HepG2 (cell line): ENCODE data around the gene RGS19. TPM values are rescaled to one million over a fixed set of nuclear protein-coding genes. Genes with fewer than 3 reads are reported as not detected.

Source experiments
- HOXA7 ChIP-seq: sonication (generic); formaldehyde crosslinking; IDR thresholded peaks from 2 replicates; pipeline ENCODE4 v1.8.1; 2022; ENCODE audit warnings: mild to moderate bottlenecking, missing genetic modification reagents, moderate library complexity
- HOXD1 ChIP-seq: sonication (generic); formaldehyde crosslinking; IDR thresholded peaks from 2 replicates; pipeline ENCODE4 v1.5.0; 2020; ENCODE audit warnings: missing genetic modification reagents
- MED1 ChIP-seq: sonication (generic); formaldehyde crosslinking; IDR thresholded peaks from 2 replicates; pipeline ENCODE4 v1.4.0; 2020; ENCODE audit warnings: missing genetic modification reagents
- NR2C2 ChIP-seq: sonication (generic); formaldehyde crosslinking; IDR thresholded peaks from 2 replicates; pipeline ENCODE4 v1.4.0; 2020; ENCODE audit warnings: missing genetic modification reagents, mild to moderate bottlenecking, moderate library complexity, borderline replicate concordance
- NR2F6 ChIP-seq, 2 experiments: IDR thresholded peaks; 2 replicates each; pipeline ENCODE4 v1.6.1; 2016; ENCODE audit warnings: antibody characterized with exemption in 1 of 2, mild to moderate bottlenecking in 1 of 2
- PHF5A ChIP-seq: IDR thresholded peaks from one replicate; pipeline ENCODE4 v1.6.1; 2018; ENCODE audit warnings: low read depth, missing genetic modification reagents; ENCODE audit not compliant: unreplicated experiment
- RBM39 ChIP-seq: fragments of 200-400 bp; formaldehyde crosslinking; IDR thresholded peaks from one replicate; pipeline ENCODE4 v1.6.1; 2018; ENCODE audit warnings: antibody characterized with exemption, mild to moderate bottlenecking, low read depth, low read length; ENCODE audit not compliant: poor library complexity, severe bottlenecking
- SMAD3 ChIP-seq: sonication (generic); formaldehyde crosslinking; IDR thresholded peaks from 2 replicates; pipeline ENCODE4 v1.4.0; 2020; ENCODE audit warnings: missing genetic modification reagents
- YY1 ChIP-seq: IDR thresholded peaks from 2 replicates; pipeline ENCODE4 v1.6.1; 2011; ENCODE audit warnings: low read length, low read depth, moderate library complexity, mild to moderate bottlenecking; ENCODE audit not compliant: insufficient read depth, insufficient replicate concordance
- ZBED4 ChIP-seq: sonication (generic); formaldehyde crosslinking; IDR thresholded peaks from 2 replicates; pipeline ENCODE4 v1.4.0; 2020; ENCODE audit warnings: missing genetic modification reagents, borderline replicate concordance
- ZFP36L2 ChIP-seq: sonication (generic); formaldehyde crosslinking; IDR thresholded peaks from 2 replicates; pipeline ENCODE4 v1.4.0; 2020; ENCODE audit warnings: missing genetic modification reagents
- ZFP91 ChIP-seq: sonication (generic); formaldehyde crosslinking; IDR thresholded peaks from 2 replicates; pipeline ENCODE4 v1.9.0; 2022; ENCODE audit warnings: missing genetic modification reagents, mild to moderate bottlenecking, borderline replicate concordance
- ZFY ChIP-seq: sonication (generic); formaldehyde crosslinking; IDR thresholded peaks from 2 replicates; pipeline ENCODE4 v1.4.0; 2020; ENCODE audit warnings: missing genetic modification reagents
- ZMYM2 ChIP-seq: sonication (generic); formaldehyde crosslinking; IDR thresholded peaks from 2 replicates; pipeline ENCODE4 v1.8.0; 2022; ENCODE audit warnings: mild to moderate bottlenecking, missing genetic modification reagents
- ZNF17 ChIP-seq: sonication (generic); formaldehyde crosslinking; IDR thresholded peaks from 2 replicates; pipeline ENCODE4 v1.5.0; 2020; ENCODE audit warnings: mild to moderate bottlenecking, missing genetic modification reagents
- ZNF207 ChIP-seq: fragments of 450-650 bp; IDR thresholded peaks from 2 replicates; pipeline ENCODE4 v1.6.1; 2016; ENCODE audit warnings: antibody characterized with exemption, borderline replicate concordance
- ZNF224 ChIP-seq: sonication (generic); formaldehyde crosslinking; IDR thresholded peaks from 2 replicates; pipeline ENCODE4 v1.5.0; 2020; ENCODE audit warnings: mild to moderate bottlenecking, missing genetic modification reagents
- ZNF276 ChIP-seq: sonication (generic); formaldehyde crosslinking; IDR thresholded peaks from 2 replicates; pipeline ENCODE4 v1.4.0; 2020; ENCODE audit warnings: mild to moderate bottlenecking, low read depth, missing genetic modification reagents
- ZNF414 ChIP-seq: sonication (generic); formaldehyde crosslinking; IDR thresholded peaks from 2 replicates; pipeline ENCODE4 v1.5.0; 2020; ENCODE audit warnings: missing genetic modification reagents
- ZNF501 ChIP-seq: sonication (generic); formaldehyde crosslinking; IDR thresholded peaks from 2 replicates; pipeline ENCODE4 v1.5.1; 2020; ENCODE audit warnings: mild to moderate bottlenecking, moderate library complexity, missing genetic modification reagents
- ZNF510 ChIP-seq: sonication (generic); formaldehyde crosslinking; IDR thresholded peaks from 2 replicates; pipeline ENCODE4 v1.4.0; 2020; ENCODE audit warnings: low read depth, mild to moderate bottlenecking, missing genetic modification reagents
- polyA plus RNA-seq, 8 experiments: library from polyadenylated mRNA; depleted of rRNA in 3 of 8; stranded (reverse) in 7 of 8; unstranded in 1 of 8; fragments of >200 nt; fragmentation: Illumina TruSeq in 4 of 8; extraction: Trizol in 4 of 8; gene quantifications; 2 replicates each; pipeline versions ENCODE4 v1.2.1 to v1.2.3, GENCODE V29; 2011 to 2016; ENCODE audit warnings: low read depth in 4 of 8, missing spikeins in 1 of 8, mixed read lengths in 1 of 8; ENCODE audit not compliant: insufficient read depth in 1 of 8
- total RNA-seq, 5 experiments: library from RNA; depleted of rRNA; stranded (reverse); fragments of >200 nt; fragmentation: Illumina TruSeq; extraction: Trizol; gene quantifications; 2 replicates each; pipeline ENCODE4 v1.2.3, GENCODE V29; 2016; ENCODE audit warnings: low read depth in 1 of 5

RGS19 gene
- total and polyA plus RNA-seq, 2 of the 13 experiments (the other 11 are each of a cell fraction or from before 2014, with no cell fraction given), result 10.7 to 11.9 TPM

GRCh38 chr20:64052987-64053840 is 26.1 kb downstream of the RGS19 start (continued):
- TF ChIP-seq ZMYM2 (CRISPR knock-in tag), result no peak; the same call in 1 of the 2 replicates
- peak; percentile 61 for TF ChIP-seq MED1 (CRISPR knock-in tag)
- peak; percentile 41; the same call in 1 of the 2 replicates for TF ChIP-seq ZFP91 (CRISPR knock-in tag)
- TF ChIP-seq ZNF501 (CRISPR knock-in tag), result 0 out of 2 replicates have a peak, but pooled peaks have one; percentile 61
- no peak; the same call in 1 of the 2 replicates for TF ChIP-seq ZFP36L2 (CRISPR knock-in tag)
- peak; percentile 40; the same call in 1 of the 2 replicates for TF ChIP-seq HOXA7 (CRISPR knock-in tag)
- no peak for TF ChIP-seq SMAD3
- TF ChIP-seq PHF5A (CRISPR knock-in tag), result peak; percentile 60
- TF ChIP-seq ZNF414 (CRISPR knock-in tag), result no peak; the same call in 1 of the 2 replicates
- TF ChIP-seq ZNF510, result peak; percentile 64; the same call in 1 of the 2 replicates
- TF ChIP-seq ZNF276 (CRISPR knock-in tag), result peak; percentile 96
- TF ChIP-seq ZFY (CRISPR knock-in tag), result peak; percentile 55; the same call in 1 of the 2 replicates
- no peak for TF ChIP-seq YY1
- TF ChIP-seq ZNF224 (CRISPR knock-in tag), result peak; percentile 97; the same call in 1 of the 2 replicates
- peak; percentile 50; the same call in 1 of the 2 replicates for TF ChIP-seq ZBED4 (CRISPR knock-in tag)
- TF ChIP-seq HOXD1, result no peak; the same call in 1 of the 2 replicates
- TF ChIP-seq ZNF207, result no peak
- TF ChIP-seq RBM39, result peak; percentile 3
- peak; percentile 64 for TF ChIP-seq NR2C2
- no peak for TF ChIP-seq NR2F6 (IDR thresholded peaks at IDR 0.05)
- TF ChIP-seq NR2F6 (CRISPR knock-in tag; IDR thresholded peaks at IDR 0.05), result peak; percentile 77
- no peak for TF ChIP-seq ZNF17 (CRISPR knock-in tag)
